ENCODE measurements around the gene CNGB1. TPM values are rescaled to one million over a fixed set of nuclear protein-coding genes. Genes with fewer than 3 reads are reported as not detected.
A peak's percentile ranks its signal among the peaks of the same experiment; 100 is the strongest.

CNGB1 gene
- total and polyA plus RNA-seq, 4 donors, result 2.1 to 6.5 (median 4.3) TPM

GRCh38 chr16:57915267-57915666 lies 55.7 kb downstream of the CNGB1 start:
- WGBS (ENCODE audit: insufficient coverage), result 61% methylated on average over 9 of the region's 9 CpGs
- Histone ChIP-seq H3K4me3 (ENCODE audit: low read depth, low read length) (no peak overlapping the region), H3K9me3 (ENCODE audit: control insufficient read depth, insufficient read depth, low read length) (no peaks in the 10 kb centered on the region), H3K27ac (ENCODE audit: low read depth, low read length) (no peak overlapping the region), H3K36me3 (ENCODE audit: control insufficient read depth, insufficient read depth, low read length) (no peaks in the 10 kb centered on the region), H3K27me3 (ENCODE audit: control insufficient read depth, insufficient read depth, low read length) (no peaks in the 10 kb centered on the region), H3K4me1 (ENCODE audit: control insufficient read depth, insufficient read depth, low read length) (no peaks in the 10 kb centered on the region)
- no peak for DNase-seq (ENCODE audit: low read depth in 4 of 6, low spot score in 6 of 6)

DNA sequence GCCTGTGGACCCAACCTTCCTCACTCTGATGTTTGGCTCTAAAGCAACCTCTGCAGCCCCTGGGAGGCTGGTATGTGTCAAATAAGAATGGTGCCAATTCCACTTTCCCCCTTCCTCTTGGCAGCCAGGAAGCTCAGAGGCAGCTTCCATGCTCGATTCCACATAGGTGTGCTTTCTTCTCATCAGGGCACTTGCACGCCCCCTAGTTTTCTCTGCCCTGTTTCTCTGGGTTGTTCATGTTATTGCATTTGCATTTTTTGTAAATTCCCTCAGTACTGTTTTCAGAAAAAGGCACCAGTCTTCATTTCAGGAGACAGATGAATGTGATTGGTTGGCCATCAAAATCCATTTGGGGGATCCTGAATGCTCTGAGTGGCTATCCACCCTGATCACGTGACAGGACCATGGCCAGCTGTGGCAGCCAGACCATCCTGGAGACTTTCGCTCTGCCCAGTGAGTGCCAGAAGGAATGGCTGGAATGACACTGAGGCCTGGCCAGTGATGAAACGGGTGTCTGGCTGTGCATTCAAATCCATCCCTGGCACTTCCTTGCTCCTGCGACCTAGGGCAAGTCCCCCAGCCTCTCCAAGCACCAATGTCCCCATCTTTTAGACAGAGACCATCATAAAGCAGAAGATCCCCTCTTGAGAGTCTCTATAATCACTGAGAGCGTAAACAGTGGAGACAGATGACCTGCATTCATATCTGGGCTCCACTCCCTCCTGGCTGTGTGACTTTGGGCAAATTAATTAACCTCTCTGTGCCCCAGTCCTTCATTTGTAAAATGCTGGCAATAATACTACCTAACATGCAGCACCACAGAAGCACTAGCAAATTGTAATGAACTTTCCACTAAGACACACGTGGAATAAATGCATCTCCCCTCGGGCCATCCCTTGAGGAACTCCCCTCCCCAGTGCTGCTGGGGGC lies 56.4 kb downstream of the CNGB1 start:
- Histone ChIP-seq H3K36me3 (ENCODE audit: control insufficient read depth, insufficient read depth, low read length) (no peaks in the 10 kb centered on the region), H3K27ac (ENCODE audit: low read depth, low read length) (no peak overlapping the region), H3K4me3 (ENCODE audit: low read depth, low read length) (no peak overlapping the region), H3K4me1 (ENCODE audit: control insufficient read depth, insufficient read depth, low read length) (no peaks in the 10 kb centered on the region), H3K27me3 (ENCODE audit: control insufficient read depth, insufficient read depth, low read length) (no peaks in the 10 kb centered on the region), H3K9me3 (ENCODE audit: control insufficient read depth, insufficient read depth, low read length) (no peaks in the 10 kb centered on the region)
- no peak for DNase-seq (ENCODE audit: low read depth in 4 of 6, low spot score in 6 of 6)
- 88% methylated on average over 5 of the region's 9 CpGs for WGBS (ENCODE audit: insufficient coverage)

DNA sequence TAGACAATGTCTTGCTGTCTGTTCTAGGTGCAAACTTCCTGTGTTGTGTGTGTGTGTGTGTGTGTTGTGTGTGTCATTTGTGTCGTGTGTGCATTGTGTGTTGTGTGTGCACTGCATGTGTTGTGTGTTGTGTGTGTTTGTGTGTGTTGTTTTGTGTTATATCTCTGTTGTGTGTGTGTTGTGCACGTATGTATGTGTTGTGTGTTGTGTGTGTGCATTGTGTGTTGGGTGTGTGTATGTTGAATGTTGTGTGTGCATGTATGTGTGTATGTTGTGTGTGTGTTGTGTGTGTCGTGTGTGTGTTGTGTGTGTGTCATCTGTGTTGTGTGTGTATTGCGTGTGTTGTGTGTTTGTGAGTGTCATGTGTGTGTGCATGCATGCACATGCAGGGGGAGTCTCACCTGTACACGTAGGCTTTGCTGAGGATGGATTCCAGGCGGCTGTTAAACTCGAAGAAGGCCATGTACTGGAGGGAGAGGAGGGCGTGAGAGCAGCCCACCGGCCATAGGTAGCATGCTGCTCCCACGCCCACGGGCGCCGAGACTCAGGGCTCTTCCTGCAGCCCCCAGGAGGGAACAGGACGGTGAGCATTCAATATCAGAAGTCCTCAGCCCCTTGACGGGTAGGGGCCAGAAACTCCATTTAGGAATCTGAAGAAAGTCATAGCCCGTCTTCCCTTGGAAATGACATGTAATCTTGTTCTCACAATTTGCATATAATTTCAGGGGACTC lies 58.2 kb downstream of the CNGB1 start:
- Histone ChIP-seq H3K4me3 (ENCODE audit: low read depth, low read length) (no peak overlapping the region), H3K9me3 (ENCODE audit: control insufficient read depth, insufficient read depth, low read length) (no peaks in the 10 kb centered on the region), H3K27me3 (ENCODE audit: control insufficient read depth, insufficient read depth, low read length) (no peaks in the 10 kb centered on the region), H3K36me3 (ENCODE audit: control insufficient read depth, insufficient read depth, low read length) (no peaks in the 10 kb centered on the region), H3K4me1 (ENCODE audit: control insufficient read depth, insufficient read depth, low read length) (no peaks in the 10 kb centered on the region), H3K27ac (ENCODE audit: low read depth, low read length) (no peak overlapping the region)
- 88% methylated on average over 16 of the region's 16 CpGs for WGBS (ENCODE audit: insufficient coverage)
- no peak for DNase-seq (ENCODE audit: low read depth in 4 of 6, low spot score in 6 of 6)

DNA sequence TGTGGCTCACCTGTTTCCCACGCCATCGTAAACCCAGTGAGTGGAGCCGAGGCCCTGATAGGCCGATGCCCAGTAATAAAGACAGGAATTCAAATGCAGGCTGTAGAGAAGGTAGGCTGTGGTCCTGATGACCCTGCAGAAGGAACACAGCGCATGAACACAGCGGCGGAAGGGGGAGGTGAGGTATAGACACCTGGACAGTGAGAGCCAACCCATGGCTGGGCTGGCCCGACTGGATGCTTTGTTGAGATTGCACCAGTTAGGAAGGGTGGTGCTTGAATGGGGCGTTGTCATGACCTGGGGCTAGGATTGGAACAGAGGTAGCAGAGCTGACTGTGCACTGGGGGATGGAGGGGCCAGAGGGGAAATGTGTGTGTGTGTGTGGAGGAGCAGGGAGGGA lies 59.2 kb downstream of the CNGB1 start:
- H3K27me3 ChIP-seq (ENCODE audit: control insufficient read depth, insufficient read depth, low read length), result no peaks in the 10 kb centered on the region
- no peaks in the 10 kb centered on the region for H3K9me3 ChIP-seq (ENCODE audit: control insufficient read depth, insufficient read depth, low read length)
- peaks cover under 1% of the 10 kb centered on the region for H3K4me1 ChIP-seq (ENCODE audit: control insufficient read depth, insufficient read depth, low read length)
- 93% methylated on average over 9 of the region's 9 CpGs for WGBS (ENCODE audit: insufficient coverage)
- no peak overlapping the region for H3K4me3 ChIP-seq (ENCODE audit: low read depth, low read length)
- no peak overlapping the region for H3K27ac ChIP-seq (ENCODE audit: low read depth, low read length)
- H3K36me3 ChIP-seq (ENCODE audit: control insufficient read depth, insufficient read depth, low read length), result no peaks in the 10 kb centered on the region
- DNase-seq (ENCODE audit: low read depth in 4 of 6, low spot score in 6 of 6), result no peak

DNA sequence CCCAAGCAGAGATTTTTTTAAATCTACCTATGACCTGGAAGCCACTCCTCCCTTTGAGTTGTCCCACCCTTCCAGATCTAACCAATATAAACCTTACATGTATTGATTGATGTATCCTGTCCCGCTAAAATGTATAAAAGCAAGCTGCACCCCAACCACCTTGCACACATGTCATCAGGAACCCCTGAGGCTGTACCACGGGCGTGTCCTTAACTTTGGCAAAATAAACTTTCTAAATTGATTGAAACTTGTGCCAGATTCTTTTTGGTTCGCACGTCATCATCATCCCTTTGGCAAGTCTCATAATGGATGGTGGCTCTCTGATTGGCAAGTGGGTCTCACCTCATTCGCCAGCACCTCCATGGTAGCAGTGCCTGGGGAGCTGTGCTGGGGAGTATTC lies 60.2 kb downstream of the CNGB1 start:
- WGBS (ENCODE audit: insufficient coverage), result 91% methylated on average over 5 of the region's 6 CpGs
- peaks cover 4% of the 10 kb centered on the region for H3K27me3 ChIP-seq (ENCODE audit: control insufficient read depth, insufficient read depth, low read length)
- no peak for DNase-seq (ENCODE audit: low read depth in 4 of 6, low spot score in 6 of 6)
- no peak overlapping the region for H3K27ac ChIP-seq (ENCODE audit: low read depth, low read length)
- H3K4me1 ChIP-seq (ENCODE audit: control insufficient read depth, insufficient read depth, low read length), result peaks cover 9% of the 10 kb centered on the region
- no peaks in the 10 kb centered on the region for H3K9me3 ChIP-seq (ENCODE audit: control insufficient read depth, insufficient read depth, low read length)
- H3K4me3 ChIP-seq (ENCODE audit: low read depth, low read length), result no peak overlapping the region
- no peaks in the 10 kb centered on the region for H3K36me3 ChIP-seq (ENCODE audit: control insufficient read depth, insufficient read depth, low read length)

- DNase-seq (ENCODE audit: low read depth in 4 of 6, low spot score in 6 of 6), result no peak
- WGBS (ENCODE audit: insufficient coverage), result 66% methylated on average over 10 of the region's 12 CpGs
- Histone ChIP-seq H3K9me3 (ENCODE audit: control insufficient read depth, insufficient read depth, low read length) (no peaks in the 10 kb centered on the region), H3K4me3 (ENCODE audit: low read depth, low read length) (no peak overlapping the region), H3K27me3 (ENCODE audit: control insufficient read depth, insufficient read depth, low read length) (peaks cover 4% of the 10 kb centered on the region), H3K4me1 (ENCODE audit: control insufficient read depth, insufficient read depth, low read length) (peaks cover 9% of the 10 kb centered on the region), H3K27ac (ENCODE audit: low read depth, low read length) (no peak overlapping the region), H3K36me3 (ENCODE audit: control insufficient read depth, insufficient read depth, low read length) (no peaks in the 10 kb centered on the region)
Measured at GRCh38 chr16:57908409-57908987, 62.4 kb downstream of the CNGB1 start.

DNA sequence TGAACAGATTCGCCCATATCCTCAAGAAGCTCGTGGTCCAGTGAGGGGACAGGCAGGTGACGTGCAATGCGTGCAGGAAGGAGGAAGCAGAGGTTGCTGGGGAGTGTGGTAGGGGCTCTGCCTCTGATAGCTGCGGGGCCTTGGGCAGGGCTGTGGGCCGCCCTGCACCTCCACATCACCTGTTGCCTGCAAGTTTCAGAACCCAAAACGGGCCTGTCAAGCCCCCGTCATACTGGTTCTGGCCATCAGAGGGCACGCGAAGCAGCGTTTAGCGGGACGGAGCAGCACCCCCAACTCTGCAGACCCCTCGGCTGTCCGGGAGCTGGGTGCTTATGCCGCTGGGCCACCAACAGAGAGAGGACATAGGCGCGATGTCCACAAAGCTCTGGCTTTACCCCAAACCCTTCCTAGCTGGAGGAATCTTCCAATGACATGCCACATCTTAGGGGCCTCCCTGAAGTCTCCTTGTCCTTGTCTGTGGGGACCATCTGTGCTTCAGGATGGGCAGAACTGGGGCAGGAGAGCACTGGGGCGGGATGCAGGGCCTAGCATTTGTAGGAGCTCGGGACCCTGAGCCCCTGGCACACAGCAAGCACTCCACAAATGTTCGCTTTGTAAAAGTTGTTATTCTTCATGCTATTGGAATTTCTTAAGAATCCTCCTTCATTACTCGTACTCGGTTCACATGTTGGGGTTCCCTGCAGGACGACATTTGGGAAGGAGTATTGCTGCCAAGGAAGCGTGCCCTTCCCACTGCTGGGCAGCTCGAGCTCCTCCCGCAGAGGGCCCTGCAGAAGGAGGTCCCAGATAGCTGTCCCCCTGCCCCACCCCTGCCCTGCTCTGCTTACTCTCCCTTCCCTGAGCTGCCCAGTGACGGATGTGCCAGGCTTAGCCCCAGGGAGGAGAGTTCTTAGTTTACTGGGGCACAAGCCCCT lies 64.3 kb downstream of the CNGB1 start:
- no peak overlapping the region for H3K27ac ChIP-seq (ENCODE audit: low read depth, low read length)
- H3K4me3 ChIP-seq (ENCODE audit: low read depth, low read length), result no peak overlapping the region
- H3K9me3 ChIP-seq (ENCODE audit: control insufficient read depth, insufficient read depth, low read length), result no peaks in the 10 kb centered on the region
- peaks cover 4% of the 10 kb centered on the region for H3K27me3 ChIP-seq (ENCODE audit: control insufficient read depth, insufficient read depth, low read length)
- H3K4me1 ChIP-seq (ENCODE audit: control insufficient read depth, insufficient read depth, low read length), result peaks cover 9% of the 10 kb centered on the region
- peak in 2 of 6 donors; percentile 41 to 49 for DNase-seq (ENCODE audit: low read depth in 4 of 6, low spot score in 6 of 6)
- WGBS (ENCODE audit: insufficient coverage), result 23% methylated on average over 17 of the region's 28 CpGs
- H3K36me3 ChIP-seq (ENCODE audit: control insufficient read depth, insufficient read depth, low read length), result no peaks in the 10 kb centered on the region

DNA sequence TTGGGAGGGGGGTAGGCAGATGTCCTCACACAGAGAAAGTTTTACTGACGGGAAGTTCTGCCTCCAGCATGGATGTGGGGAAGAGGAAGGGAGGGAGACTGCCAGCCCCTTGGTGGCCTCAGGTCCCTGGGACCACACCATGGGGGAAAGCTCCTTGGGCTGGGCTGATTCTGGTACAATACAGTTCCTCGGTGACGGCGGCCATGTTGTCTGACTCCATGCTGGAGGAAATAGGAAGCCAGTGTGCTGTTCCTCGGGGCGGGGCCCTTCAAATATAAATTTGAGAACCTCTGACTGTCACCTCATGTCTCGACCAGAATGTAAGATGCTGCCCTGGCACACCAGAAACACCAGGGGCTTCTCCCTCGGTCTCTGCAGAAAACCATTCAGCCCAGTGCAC lies 66.8 kb downstream of the CNGB1 start:
- Histone ChIP-seq H3K27ac (ENCODE audit: low read depth, low read length) (no peak overlapping the region), H3K4me3 (ENCODE audit: low read depth, low read length) (no peak overlapping the region), H3K4me1 (ENCODE audit: control insufficient read depth, insufficient read depth, low read length) (peaks cover 13% of the 10 kb centered on the region), H3K36me3 (ENCODE audit: control insufficient read depth, insufficient read depth, low read length) (no peaks in the 10 kb centered on the region), H3K9me3 (ENCODE audit: control insufficient read depth, insufficient read depth, low read length) (no peaks in the 10 kb centered on the region), H3K27me3 (ENCODE audit: control insufficient read depth, insufficient read depth, low read length) (peaks cover 4% of the 10 kb centered on the region)
- WGBS (ENCODE audit: insufficient coverage), result 69% methylated on average over 8 of the region's 8 CpGs
- DNase-seq (ENCODE audit: low read depth in 4 of 6, low spot score in 6 of 6), result no peak

GRCh38 chr16:57903656-57904055 lies 67.3 kb downstream of the CNGB1 start:
- no peak overlapping the region for H3K4me3 ChIP-seq (ENCODE audit: low read depth, low read length)
- no peak for DNase-seq (ENCODE audit: low read depth in 4 of 6, low spot score in 6 of 6)
- peaks cover 4% of the 10 kb centered on the region for H3K27me3 ChIP-seq (ENCODE audit: control insufficient read depth, insufficient read depth, low read length)

More at GRCh38 chr16:57903656-57904055, 67.3 kb downstream of the CNGB1 start:
- peaks cover 13% of the 10 kb centered on the region for H3K4me1 ChIP-seq (ENCODE audit: control insufficient read depth, insufficient read depth, low read length)
- H3K36me3 ChIP-seq (ENCODE audit: control insufficient read depth, insufficient read depth, low read length), result no peaks in the 10 kb centered on the region
- H3K27ac ChIP-seq (ENCODE audit: low read depth, low read length), result no peak overlapping the region
- H3K9me3 ChIP-seq (ENCODE audit: control insufficient read depth, insufficient read depth, low read length), result no peaks in the 10 kb centered on the region
- 88% methylated on average over 14 of the region's 18 CpGs for WGBS (ENCODE audit: insufficient coverage)
